HEK293 (cell line): ENCODE measurements around the gene XRN2.

Experiments
- CTCF ChIA-PET: fragments of 350-600 bp; formaldehyde crosslinking; extraction: SDS; loops from one replicate; lab custom pipeline; 2021; ENCODE audit warnings: antibody characterized with exemption; lab: Yijun Ruan, JAX
- POLR2A ChIA-PET: fragments of 300-600 bp; formaldehyde crosslinking; extraction: SDS; loops from one replicate; lab custom pipeline; 2020; ENCODE audit warnings: antibody characterized with exemption, inconsistent platforms; lab: Yijun Ruan, JAX
- H3K27ac ChIP-seq: fragments of 200-500 bp; sonication (Bioruptor generic); 2 replicates; pipeline ENCODE4 v1.5.1; 2014; ENCODE audit warnings: low read depth, low read length, control low read depth, inconsistent platforms; ENCODE audit errors: extremely low read depth
- H3K36me3 ChIP-seq, 2 experiments: fragments of 200-500 bp in 1 of 2; sonication (Bioruptor generic) in 1 of 2; 1 replicate in 1 of 2; 2 replicates in 1 of 2; pipeline ENCODE4 v1.5.1; 2014 to 2017; ENCODE audit warnings: inconsistent platforms in 2 of 2, low read length in 2 of 2; ENCODE audit not compliant: control insufficient read depth in 2 of 2, insufficient read depth in 1 of 2
- H3K4me1 ChIP-seq: fragments of 200-500 bp; sonication (Bioruptor generic); 2 replicates; pipeline ENCODE4 v1.5.1; 2014; ENCODE audit warnings: mild to moderate bottlenecking, low read length, inconsistent platforms; ENCODE audit not compliant: control insufficient read depth, insufficient read depth
- H3K4me3 ChIP-seq: 2 replicates; pipeline ENCODE4 v1.5.1; 2011; ENCODE audit warnings: low read depth, mild to moderate bottlenecking, control low read depth, low read length, moderate library complexity
- H3K9me3 ChIP-seq: fragments of 200-500 bp; sonication (Bioruptor generic); 2 replicates; pipeline ENCODE4 v1.5.1; 2014; ENCODE audit warnings: low read depth, low read length, inconsistent platforms; ENCODE audit not compliant: control insufficient read depth, insufficient read depth
- GLI4 ChIP-seq: fragments of 450-650 bp; formaldehyde crosslinking; IDR thresholded peaks from 2 replicates; pipeline ENCODE4 v1.5.1; 2016; ENCODE audit warnings: missing biosample characterization, missing genetic modification characterization
- HOXD13 ChIP-seq: sonication (generic); formaldehyde crosslinking; IDR thresholded peaks from 2 replicates; pipeline ENCODE4 v1.8.0; 2022; ENCODE audit warnings: missing genetic modification reagents, borderline replicate concordance
- INSM2 ChIP-seq: fragments of 450-650 bp; formaldehyde crosslinking; IDR thresholded peaks from 2 replicates; pipeline ENCODE4 v1.5.1; 2016; ENCODE audit warnings: missing biosample characterization, missing genetic modification characterization
- RBAK ChIP-seq: fragments of 450-650 bp; formaldehyde crosslinking; IDR thresholded peaks from 2 replicates; pipeline ENCODE4 v1.5.1; 2016; ENCODE audit warnings: missing biosample characterization, missing genetic modification characterization
- REPIN1 ChIP-seq: fragments of 450-650 bp; formaldehyde crosslinking; IDR thresholded peaks from 2 replicates; pipeline ENCODE4 v1.5.1; 2017; ENCODE audit warnings: missing biosample characterization, missing genetic modification characterization, low read depth
- SP3 ChIP-seq: fragments of 450-650 bp; formaldehyde crosslinking; IDR thresholded peaks from 2 replicates; pipeline ENCODE4 v1.5.1; 2016; ENCODE audit warnings: missing biosample characterization, missing genetic modification characterization
- SP7 ChIP-seq: fragments of 450-650 bp; formaldehyde crosslinking; IDR thresholded peaks from 2 replicates; pipeline ENCODE4 v1.5.1; 2016; ENCODE audit warnings: missing biosample characterization, missing genetic modification characterization
- ZBTB1 ChIP-seq: fragments of 450-650 bp; formaldehyde crosslinking; IDR thresholded peaks from 2 replicates; pipeline ENCODE4 v1.5.1; 2016; ENCODE audit warnings: missing biosample characterization, missing genetic modification characterization
- ZBTB20 ChIP-seq: fragments of 450-650 bp; formaldehyde crosslinking; IDR thresholded peaks from 2 replicates; pipeline ENCODE4 v1.5.1; 2016; ENCODE audit warnings: missing biosample characterization, missing genetic modification characterization
- ZNF433 ChIP-seq: fragments of 450-650 bp; formaldehyde crosslinking; IDR thresholded peaks from 2 replicates; pipeline ENCODE4 v1.5.1; 2016; ENCODE audit warnings: missing biosample characterization, missing genetic modification characterization, low read depth
- ZNF530 ChIP-seq: fragments of 450-650 bp; formaldehyde crosslinking; IDR thresholded peaks from 2 replicates; pipeline ENCODE4 v1.5.1; 2016; ENCODE audit warnings: low read depth, missing biosample characterization, missing genetic modification characterization
- ZNF549 ChIP-seq: fragments of 450-650 bp; IDR thresholded peaks from 2 replicates; pipeline ENCODE4 v1.5.1; 2018; ENCODE audit warnings: missing biosample characterization, missing genetic modification characterization, mild to moderate bottlenecking, inconsistent platforms, moderate library complexity
- ZNF555 ChIP-seq: fragments of 450-650 bp; formaldehyde crosslinking; conservative IDR thresholded peaks from 2 replicates; pipeline ENCODE4 v1.5.1; 2017; ENCODE audit warnings: missing biosample characterization, mild to moderate bottlenecking, missing genetic modification characterization, inconsistent platforms
- ZNF664 ChIP-seq: fragments of 450-650 bp; formaldehyde crosslinking; IDR thresholded peaks from 2 replicates; pipeline ENCODE4 v1.5.1; 2016; ENCODE audit warnings: missing biosample characterization, missing genetic modification characterization
- ZNF776 ChIP-seq: fragments of 450-650 bp; formaldehyde crosslinking; IDR thresholded peaks from 2 replicates; pipeline ENCODE4 v1.5.0; 2017; ENCODE audit warnings: missing biosample characterization, missing genetic modification characterization, borderline replicate concordance
- ZSCAN18 ChIP-seq: fragments of 450-650 bp; formaldehyde crosslinking; IDR thresholded peaks from 2 replicates; pipeline ENCODE4 v1.5.1; 2016; ENCODE audit warnings: missing biosample characterization, missing genetic modification characterization
- ZSCAN23 ChIP-seq: fragments of 450-650 bp; formaldehyde crosslinking; IDR thresholded peaks from 2 replicates; pipeline ENCODE4 v1.5.1; 2016; ENCODE audit warnings: missing biosample characterization, missing genetic modification characterization
- TF ChIP-seq, protein P1 (sequence below): fragments of 450-650 bp; formaldehyde crosslinking; optimal IDR thresholded peaks from 2 replicates; pipeline ENCODE3; 2016; ENCODE audit warnings: missing biosample characterization, mild to moderate bottlenecking, missing genetic modification characterization

XRN2 gene

DNA sequence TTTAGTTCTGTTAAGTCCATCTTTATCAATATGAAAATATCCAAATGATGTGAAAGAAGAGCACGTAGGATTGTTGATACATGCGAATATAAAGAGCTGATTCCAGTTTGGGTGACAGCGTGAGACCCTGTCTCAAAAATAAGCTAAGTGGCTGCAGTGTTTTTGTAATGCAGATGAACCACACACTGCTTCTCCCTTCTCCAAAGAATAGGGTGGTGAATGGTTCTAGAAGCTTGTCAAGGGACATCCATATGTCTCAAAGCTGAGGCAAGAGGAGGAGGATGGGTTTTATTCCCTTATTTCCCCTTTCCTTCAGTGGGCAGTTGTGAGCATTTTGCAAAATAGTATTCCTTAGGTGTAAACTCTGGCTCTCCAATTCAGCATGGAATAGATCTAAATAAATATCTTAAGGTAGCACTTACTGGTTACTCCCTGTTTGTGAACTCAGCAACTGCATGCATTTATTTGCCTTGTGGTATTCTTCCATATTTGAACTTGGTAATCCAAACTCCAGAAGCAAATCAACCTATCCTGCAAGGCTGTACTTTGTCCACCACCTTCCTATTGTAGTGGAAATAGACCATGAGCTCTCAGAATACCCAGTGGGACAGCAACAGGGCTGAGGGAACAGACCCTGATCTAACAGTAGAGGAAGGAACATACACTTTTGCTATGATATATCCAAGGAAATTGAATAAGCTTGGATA, 38.0 kb downstream of the XRN2 start:
- ChIA-PET CTCF (interaction anchor here (1.0 to 1.1 kb wide), 2 partner anchors 36 to 164 kb away, joined by 3 read pairs; no protein-coding TSS in a partner anchor), POLR2A (no interaction called here)
- Histone ChIP-seq H3K9me3 (no peaks in the 10 kb centered on the region), H3K4me1 (no peaks in the 10 kb centered on the region), H3K4me3 (no peak overlapping the region), H3K36me3 (peaks cover 23 to 79% of the 10 kb centered on the region in 2 experiments; a peak in 2 of 3 replicates), H3K27ac (no peak overlapping the region)
- no peak for TF ChIP-seq ZNF549 (tag by site-specific recombination)
- no peak for TF ChIP-seq SP3 (tag by site-specific recombination)
- TF ChIP-seq ZSCAN18 (tag by site-specific recombination) = no peak

- peaks cover 26 to 78% of the 10 kb centered on the region in 2 experiments for H3K36me3 ChIP-seq
- TF ChIP-seq RBAK = no peak
- POLR2A ChIA-PET = no interaction called here
- no peaks in the 10 kb centered on the region for H3K9me3 ChIP-seq
- H3K27ac ChIP-seq = no peak overlapping the region
- CTCF ChIA-PET = interaction anchor here (0.6 to 1.6 kb wide), 3 partner anchors 11 to 179 kb away, joined by 3 to 4 read pairs (median 3); no protein-coding TSS in a partner anchor
- no peak overlapping the region for H3K4me3 ChIP-seq
- H3K4me1 ChIP-seq = no peaks in the 10 kb centered on the region
These were observed 39.7 kb downstream of the XRN2 start for GRCh38 chr20:21342656-21343345.

DNA sequence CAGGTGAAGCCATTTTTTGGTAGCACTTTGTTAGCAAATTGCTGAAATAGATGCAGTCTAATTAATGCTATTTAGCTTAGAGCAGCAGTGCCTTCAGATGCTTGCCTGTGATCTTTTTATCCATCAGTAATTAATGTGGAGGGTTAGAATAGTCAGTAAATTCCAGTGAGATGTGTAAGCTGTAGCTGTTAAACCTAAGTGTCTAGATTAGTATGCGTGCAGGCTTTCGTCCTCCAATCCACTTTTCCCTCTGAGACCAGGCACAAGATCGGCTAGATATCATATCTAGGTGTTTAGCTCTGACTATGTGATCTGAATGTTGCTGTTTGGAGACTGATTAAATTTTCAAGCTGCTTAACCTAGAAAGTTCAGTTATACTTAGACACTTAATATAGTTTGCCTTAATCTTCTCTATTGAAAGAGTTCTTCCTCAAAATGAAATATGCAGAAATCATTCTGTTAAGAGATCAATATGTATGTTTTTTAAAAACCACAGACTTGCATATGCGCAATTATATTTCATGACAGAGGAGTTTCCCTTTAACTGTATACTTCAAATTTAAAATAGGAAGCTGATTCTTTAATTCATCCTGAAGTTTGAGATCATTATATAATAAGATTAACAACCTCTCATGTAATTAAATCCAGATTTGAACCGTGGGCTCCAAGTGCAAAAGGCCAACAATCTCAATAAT, 41.2 kb downstream of the XRN2 start:
- Histone ChIP-seq H3K4me1 (no peaks in the 10 kb centered on the region), H3K27ac (no peak overlapping the region), H3K9me3 (no peaks in the 10 kb centered on the region), H3K4me3 (no peak overlapping the region)
- CTCF ChIA-PET = interaction anchor here (1.0 to 1.6 kb wide), 5 partner anchors 9 to 177 kb away, joined by 3 to 9 read pairs (median 4); no protein-coding TSS in a partner anchor
- POLR2A ChIA-PET = no interaction called here
- TF ChIP-seq ZBTB20 (no peak), ZNF433 (tag by site-specific recombination) (no peak), ZNF555 (tag by site-specific recombination) (no peak), HOXD13 (no peak), GLI4 (no peak), SP3 (tag by site-specific recombination) (no peak), ZBTB1 (tag by site-specific recombination) (no peak), ZSCAN23 (tag by site-specific recombination) (no peak), ZNF664 (tag by site-specific recombination) (no peak), ZNF776 (tag by site-specific recombination) (no peak), ZNF530 (tag by site-specific recombination) (no peak), INSM2 (tag by site-specific recombination) (no peak), REPIN1 (tag by site-specific recombination) (no peak), SP7 (tag by site-specific recombination) (no peak)
- TF ChIP-seq, protein P1, sequence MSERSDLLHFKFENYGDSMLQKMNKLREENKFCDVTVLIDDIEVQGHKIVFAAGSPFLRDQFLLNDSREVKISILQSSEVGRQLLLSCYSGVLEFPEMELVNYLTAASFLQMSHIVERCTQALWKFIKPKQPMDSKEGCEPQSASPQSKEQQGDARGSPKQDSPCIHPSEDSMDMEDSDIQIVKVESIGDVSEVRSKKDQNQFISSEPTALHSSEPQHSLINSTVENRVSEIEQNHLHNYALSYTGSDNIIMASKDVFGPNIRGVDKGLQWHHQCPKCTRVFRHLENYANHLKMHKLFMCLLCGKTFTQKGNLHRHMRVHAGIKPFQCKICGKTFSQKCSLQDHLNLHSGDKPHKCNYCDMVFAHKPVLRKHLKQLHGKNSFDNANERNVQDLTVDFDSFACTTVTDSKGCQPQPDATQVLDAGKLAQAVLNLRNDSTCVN = no peak
- TF ChIP-seq, all 188 proteins: peak for 0
- peaks cover 35 to 79% of the 10 kb centered on the region in 2 experiments for H3K36me3 ChIP-seq
